GM21529 (cell line): ENCODE measurements around the gene KSR1.
A peak's percentile ranks its signal among the peaks of the same experiment; 100 is the strongest.
"Not testable (repeated sequence)": the region's sequence is repeated elsewhere in the genome, so short reads cannot be mapped to it uniquely, and the experiment has no call there.

Source experiments
- ATAC-seq: cut with Tn5 transposase; IDR thresholded peaks from one replicate; pipeline ENCODE4 v1.9.1; 2021; ENCODE audit not compliant: unreplicated experiment

Gene KSR1

DNA sequence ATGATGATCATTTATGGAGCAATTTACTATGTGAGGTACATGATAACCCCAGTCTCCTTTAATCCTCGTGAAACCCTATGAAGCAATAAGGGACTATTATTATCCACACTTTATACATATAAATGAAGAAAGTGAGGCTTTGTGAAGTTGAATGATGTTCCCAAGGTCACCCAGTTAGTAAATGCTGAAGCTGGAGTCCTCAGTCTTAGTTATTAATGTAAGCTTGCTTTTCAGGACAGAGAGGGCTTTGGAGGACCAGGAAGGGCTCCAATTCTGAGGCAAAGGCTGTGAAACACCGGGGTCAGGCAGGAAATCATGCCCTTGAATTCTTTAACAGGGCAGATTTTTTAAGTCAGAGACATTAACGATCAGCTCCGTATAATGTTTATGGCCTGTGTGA is 36.8 kb downstream of the KSR1 start:
- no peak for ATAC-seq

DNA sequence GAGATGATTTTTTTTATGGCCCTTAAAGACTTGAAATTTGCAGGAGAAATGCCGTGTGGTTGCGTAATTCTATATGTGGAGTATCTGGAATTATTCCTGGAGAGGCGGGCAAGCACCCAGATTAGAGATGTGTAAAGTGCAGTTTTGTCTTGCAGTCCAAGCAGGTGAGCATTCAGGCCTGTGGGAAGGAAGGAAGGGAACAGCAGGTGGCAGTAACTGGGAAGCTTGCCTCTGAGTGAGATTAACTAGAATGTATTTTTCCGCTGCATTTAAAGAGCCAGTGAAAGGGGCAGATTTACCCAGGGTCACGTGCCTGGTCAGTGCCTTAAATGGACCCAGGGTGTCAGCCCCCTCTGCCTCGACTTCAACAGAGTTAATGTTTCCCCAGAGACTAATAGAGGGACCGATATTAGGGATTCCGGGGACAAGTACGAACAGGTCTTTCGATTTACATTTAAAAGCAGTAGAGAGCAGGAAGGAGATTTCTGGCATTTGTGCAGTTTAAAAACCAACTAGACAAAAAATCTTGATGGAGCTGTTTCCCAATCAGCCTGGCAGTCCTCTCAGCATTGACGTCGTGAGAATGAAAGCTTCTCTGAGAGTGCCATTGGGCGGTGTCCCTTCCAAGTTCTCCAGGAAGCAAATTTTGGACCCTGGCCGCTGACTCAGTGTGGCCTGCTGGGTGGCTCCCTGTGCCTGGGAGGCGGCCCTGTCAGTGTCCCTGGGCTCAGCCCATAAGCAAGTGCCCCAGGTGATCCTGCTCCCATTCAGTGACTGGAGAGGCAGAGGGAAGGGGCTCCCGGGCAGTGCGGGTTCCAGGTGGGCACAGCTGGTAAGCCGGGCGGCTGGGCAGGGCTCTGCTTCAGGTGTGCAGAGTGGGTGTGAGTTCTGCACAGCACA is 38.2 kb downstream of the KSR1 start:
- ATAC-seq: no peak

DNA sequence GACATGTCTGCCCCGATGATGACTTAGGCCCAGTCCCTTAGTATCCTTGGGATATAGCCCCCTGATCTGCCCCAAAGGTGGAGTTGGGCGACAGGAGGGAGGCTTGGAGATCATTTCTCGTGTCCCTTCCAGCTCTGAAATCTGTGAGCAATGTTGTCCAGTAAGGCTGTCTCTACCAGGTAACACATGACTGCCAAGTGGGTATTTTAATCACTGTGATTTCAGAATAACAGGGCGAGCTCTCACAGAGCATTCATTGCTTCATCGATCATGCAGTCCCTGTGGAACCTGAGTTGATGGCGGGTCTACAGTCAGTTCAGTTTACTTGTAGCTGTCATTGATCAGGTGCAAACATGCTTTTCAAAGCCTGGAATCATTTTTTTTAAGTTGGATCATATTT is 39.2 kb downstream of the KSR1 start:
- ATAC-seq: peak; percentile 33

DNA sequence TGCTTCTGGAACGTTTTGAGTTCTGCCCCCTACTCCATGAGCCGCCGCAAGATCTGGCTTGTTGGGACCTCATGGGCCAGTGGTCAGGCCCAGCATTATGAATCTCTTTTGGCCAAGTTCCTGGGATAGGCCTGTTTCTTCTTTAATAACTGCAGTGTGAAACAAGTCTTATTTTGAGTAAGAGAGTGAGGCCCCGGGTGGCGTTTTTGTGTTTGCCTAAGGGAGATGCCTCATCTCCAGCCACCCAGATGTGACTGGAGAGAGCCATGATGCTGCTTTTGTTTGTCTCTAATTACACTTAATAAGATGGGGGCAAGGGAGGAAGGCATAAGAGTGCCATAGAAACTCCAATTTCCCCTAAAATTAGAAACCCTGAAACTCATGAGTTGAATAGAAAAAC is 39.8 kb downstream of the KSR1 start:
- ATAC-seq: peak; percentile 24

DNA sequence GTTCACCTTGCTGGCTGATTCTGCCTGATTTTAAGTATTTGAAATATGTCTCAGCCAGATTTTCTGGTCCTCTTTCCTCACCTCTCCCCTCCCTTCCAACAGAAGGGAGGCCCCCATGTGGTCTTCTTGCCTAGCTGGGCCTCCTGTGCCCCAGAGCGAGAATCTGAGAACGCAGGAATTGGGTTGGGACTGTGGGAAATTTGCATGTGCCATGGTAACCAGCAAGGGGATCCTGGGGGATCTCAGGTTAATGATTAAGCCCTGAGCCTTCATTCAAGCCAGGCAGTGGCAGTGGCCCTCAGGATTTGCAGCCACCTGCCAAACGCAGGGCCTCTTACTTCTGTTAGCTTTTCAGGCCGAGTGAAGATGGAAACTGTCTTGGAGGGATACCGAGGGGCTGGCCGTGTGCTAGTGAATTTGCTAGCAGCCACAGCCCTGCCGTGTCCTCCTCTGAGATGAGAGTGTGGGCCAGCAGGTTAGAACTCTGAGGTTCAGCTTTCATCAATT is 40.2 kb downstream of the KSR1 start:
- ATAC-seq: peak; percentile 44

DNA sequence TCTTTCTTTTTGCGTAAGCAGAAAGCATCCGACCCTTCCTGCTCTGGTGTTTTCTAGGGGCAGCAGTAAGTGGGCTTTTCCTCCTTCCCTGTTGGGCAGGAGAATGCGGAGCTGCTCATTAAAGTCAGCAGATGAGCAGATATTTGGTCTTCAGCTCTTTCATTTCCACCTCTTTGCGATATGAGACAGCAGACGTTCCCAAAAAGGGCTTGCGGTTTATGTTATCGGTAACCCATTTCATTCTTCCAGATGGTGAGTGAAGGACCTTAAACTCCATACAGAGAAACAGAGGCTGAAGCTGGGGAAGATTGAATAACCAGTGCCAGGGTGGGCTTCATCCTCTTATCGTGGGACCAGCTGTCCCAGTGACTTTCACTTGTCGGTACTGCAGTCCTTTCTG is 40.7 kb downstream of the KSR1 start:
- no peak for ATAC-seq

DNA sequence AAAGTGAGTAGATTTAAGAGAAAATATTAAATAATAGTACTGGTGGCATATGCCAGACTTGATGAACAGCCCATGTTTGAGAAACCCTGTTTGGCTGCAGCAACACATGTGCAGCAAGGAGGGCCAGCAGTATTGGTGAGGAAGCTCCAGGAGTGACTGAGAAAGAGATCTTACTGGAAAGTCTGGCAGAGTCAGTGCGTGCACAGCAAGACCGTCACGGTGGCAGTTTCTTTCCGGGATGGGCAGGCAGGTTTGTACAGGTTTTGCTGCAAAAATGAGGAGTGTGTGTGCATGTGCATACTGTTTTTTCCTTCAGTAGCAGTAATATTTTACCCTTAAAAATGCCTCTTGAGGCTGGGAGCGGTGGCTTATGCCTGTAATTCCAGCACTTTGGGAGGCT is 41.4 kb downstream of the KSR1 start:
- ATAC-seq: no peak

DNA sequence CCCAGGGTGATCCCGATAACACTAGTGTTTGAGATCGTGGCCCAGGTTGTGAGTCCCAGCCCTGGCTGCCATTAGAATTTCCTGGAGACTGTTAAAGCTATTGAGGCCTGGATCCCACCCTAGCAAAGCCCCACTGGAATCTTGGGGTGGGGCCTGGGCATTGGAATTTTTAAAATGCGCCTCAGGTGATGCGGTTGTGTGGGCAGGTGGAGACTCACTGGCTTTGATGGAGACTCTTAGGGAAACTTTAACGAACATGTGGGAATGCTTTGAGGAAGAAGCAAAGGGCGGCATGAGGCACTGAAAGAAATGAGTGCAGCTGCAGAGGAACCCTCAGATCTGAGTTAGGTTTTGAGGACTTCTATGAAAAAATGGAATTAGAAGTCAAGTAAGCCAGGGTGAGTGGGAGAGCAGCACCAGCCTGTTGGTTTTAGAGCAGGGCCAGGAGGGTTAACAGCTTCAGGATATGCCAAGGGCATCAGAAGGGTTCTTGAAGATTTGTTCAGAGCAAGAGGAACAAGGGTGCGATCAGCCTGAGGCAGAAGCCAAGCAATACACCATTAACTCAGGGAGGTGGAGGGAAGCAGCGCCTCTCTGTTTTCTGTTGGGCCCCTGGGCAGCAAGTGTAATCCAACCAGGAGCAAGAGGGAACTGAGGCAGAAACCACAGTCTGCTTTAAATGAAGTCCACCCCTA is 42.5 kb downstream of the KSR1 start:
- ATAC-seq: no peak

DNA sequence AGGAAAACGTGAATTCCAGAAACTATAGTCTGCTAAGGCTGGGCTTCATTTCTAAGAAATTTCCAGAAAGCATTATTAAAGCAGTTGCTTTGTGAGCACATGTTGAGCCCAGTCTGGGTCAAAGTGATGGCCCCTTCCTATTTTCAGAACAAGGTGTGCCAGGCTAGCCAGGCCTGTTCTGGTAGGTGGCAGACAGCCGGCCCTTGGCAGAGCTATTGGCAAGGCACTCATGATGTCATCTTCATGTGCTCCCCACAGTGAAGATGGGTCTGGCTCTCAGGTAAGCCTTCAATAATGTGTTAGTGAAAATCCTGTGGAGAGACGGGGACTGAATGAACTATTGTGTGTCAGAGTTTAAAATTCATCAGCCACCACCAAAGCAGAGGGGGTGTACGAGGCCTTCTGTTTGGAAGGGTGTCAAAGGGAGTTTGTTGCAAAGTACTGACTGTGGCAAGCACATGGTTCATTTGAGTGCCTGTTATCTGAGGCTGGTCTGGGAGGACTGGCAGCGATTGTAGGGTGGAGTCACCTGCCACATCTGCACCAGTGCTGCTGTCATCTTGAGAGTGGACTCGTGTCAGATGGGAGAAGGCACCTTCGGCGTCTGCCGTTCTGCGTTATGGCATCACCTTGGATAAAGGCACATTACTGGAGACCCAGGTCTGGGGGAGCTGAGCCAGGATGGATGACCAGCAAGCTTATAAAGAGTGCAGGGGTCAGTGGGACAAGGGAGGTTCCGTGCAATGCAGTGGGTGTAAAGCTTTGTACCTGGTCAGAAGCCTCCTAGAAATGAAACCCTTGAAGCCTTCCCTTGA is 43.4 kb downstream of the KSR1 start:
- no peak for ATAC-seq

DNA sequence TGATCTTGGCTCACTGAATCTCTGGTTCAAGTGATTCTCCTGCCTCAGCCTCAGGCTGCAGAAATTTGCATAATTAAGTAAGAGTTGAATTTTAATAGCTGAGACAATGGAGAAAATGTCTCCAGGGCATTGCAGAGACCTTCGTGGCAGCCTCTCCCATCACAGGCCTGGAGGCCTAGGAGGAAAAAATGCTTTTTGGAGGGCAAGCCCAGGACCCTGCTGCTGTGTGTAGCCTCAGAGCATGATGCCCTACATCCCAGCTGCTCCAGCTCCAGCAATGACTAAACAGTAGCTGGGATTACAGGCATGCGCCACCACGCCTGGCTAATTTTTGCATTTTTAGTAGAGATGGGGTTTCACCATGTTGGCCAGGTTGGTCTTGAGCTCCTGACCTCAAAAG is 45.1 kb downstream of the KSR1 start:
- not testable (repeated sequence) for ATAC-seq

DNA sequence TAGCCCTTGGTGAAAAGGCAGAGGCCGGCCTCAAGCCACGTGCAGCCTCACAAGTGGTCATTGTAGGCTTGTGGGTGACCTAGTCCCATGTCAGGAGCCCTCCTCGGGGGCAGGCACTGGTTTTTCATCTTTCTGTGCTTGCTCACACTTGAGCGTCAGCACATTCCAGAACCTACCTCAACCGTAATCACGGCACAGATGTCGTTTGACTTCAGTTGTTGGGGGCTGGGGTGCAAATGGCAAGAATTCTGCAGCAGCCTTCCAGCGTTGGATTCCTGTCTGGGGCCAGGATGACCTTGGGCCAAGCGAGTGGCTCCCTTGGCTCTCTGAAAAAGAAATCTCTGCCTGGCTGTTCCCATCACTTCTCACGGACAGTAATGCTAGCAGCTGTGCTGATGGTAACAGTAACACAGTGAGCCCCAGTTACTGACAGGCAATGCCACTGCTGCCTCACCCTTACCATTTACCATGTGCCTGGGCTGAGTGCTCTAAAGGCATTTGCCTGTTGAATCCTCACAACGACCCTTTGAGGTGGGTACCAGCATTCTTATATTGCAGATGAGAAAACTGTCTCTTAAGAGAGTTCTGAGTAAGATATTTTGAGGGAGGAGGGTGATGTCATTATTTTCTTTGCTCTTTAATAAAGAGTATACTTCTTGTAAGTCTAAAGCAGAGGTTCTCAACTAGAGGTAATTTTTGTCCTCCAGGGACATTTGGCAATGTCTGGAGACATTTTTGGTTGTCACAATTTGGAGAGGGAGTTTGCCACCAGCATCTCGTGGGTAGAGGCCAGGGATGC is 46.5 kb downstream of the KSR1 start:
- ATAC-seq: no peak

DNA sequence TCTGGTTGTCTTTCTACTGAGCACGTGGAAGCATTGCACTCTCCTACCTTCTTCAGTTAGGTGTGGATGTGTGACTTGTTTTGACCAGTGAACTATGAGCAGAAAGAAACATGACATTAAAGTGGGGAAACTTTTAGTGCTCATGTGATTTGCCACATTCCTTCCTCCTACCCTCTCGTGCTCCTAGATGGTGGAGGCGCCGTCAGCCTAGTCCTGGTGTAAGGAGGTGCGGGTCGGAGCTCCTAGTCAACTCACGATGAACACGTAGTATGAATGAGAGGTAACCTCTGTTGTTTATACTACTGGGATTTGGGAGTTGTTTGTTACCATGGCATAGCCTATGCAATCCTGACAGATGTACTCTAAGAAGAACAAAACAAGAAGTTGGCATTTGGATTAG is 47.4 kb downstream of the KSR1 start:
- no peak for ATAC-seq

DNA sequence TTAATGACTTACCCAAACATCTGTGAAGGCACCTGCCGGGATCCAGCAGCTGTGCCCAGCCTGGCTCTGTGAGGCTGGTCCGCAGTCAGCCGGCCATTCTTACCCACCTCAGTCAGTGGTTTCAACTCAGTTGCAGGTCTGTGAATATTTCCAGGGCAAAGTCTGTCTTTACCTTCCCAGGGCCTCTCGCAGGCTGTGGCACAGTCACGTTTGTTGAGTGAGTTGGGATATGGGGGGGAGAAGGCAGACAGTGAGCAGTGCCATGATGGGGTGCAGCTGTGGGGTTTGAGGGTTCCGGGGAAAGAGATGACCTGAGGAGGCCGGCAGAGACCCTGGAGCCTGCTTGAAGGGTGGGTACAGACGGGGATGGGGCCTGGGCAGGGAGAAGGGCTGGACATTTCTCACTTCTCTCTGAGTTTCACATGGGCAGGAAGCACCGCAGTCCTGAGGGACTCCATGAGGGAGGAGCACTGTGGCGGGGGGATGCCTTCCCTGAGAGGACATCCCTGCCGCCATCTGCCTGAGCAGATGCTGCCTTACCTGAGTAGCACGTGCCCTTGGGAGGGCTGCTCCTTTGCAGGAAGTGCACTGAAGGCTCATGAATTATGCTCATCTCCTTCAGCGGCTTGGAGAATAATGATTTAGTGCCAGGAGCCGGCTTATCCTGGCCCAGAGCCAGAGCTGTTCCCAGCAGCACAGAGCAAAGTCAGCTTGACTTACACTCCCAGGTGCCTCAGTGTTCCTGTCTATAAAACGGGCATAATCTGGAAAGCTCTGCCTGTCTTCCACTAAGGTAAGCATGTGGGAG is 48.1 kb downstream of the KSR1 start:
- no peak for ATAC-seq

DNA sequence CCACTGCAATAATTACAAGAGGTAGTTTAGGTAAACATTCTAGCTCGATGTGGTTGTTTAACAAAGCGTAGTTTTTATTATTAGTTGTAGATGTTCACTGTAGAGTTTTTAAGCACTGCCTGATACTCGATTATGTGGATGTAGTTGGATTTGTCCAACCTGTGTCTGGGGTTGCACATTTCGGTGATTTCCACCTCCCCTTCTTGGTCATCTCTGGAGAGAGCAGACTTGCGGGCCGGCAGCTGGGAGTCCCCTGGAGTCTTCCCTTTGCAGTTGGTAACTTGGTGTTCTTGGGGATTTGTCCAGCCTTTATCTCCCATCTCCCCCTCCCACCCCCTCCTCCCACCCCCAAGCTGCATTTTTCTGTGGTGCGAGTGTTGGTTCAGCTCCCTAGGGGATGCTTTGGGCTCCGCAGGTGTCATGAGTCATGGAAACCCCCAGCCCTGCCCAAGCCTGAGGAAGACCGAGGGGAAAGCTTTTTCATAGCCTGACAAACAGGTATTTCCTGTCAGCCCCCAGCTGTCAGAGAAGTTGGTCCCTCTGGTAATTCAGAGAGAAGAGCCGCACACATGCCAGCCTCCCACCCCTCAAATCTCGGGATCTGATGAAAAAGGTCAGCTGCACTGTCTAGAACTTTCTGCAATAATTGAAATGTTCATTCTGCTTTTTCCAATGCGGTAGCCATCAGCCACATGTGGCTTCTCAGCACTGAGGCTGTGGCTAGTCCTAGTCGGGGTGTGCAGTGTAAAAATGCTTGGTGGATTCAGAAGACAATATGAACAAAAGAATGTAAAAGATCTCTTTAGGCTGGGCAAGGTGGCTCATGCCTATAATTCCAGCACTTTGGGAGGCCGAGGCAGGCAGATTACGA is 50.3 kb downstream of the KSR1 start:
- peak; percentile 70 for ATAC-seq

DNA sequence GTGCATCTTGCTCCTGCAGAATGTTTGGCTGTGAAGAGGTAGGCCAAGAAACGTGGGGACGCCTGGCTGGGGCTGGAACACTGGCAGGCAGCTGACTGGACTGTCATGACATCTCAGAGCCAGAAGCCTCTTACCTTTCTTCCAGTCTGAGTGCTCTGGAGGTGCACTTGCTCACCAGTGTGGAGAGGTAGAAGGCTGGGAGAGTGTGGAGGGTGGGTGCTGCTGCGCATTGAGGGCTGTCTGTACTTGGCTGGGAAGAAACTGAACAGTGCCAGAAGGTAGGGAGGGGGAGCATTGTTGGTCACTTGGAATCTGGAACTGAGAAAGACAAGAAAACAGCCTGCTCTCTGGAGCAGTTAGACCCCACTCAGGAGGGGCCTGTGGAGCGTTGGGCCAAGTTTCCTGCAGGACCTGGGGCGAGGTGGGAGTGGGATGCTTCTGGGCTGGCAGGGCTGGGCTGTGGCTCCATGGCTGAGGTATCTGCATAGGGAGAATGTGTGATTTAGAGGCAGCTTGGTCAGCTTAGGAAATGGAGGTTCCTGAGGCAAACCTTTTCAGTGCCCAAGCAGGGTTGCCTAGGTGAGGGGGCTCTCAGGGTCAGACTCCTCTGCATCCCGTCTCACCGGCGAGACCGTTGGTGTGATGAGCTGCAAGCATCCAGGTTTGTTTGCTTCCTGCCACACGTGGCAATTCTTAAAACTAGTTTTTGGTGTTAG is 55.1 kb downstream of the KSR1 start:
- ATAC-seq: no peak

DNA sequence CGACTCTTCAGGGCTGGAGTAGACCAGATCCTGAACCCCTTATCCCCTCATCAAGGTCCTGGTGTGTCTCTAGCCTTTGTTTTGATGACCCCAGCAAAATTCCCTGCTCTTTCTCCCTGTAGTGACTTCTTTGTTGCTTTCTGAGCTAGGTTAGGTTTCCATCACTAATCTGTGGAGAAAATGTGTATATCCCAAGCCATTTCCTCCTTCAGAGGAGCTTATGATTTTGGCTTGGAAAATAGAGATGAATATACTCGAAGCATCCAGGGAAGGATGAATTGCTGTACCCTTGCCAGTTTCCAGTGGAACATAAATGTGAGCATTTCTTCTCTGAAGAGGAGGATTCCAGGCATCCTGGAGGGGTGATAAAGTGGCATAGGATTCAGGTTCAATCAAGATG is 55.8 kb downstream of the KSR1 start:
- ATAC-seq: no peak

DNA sequence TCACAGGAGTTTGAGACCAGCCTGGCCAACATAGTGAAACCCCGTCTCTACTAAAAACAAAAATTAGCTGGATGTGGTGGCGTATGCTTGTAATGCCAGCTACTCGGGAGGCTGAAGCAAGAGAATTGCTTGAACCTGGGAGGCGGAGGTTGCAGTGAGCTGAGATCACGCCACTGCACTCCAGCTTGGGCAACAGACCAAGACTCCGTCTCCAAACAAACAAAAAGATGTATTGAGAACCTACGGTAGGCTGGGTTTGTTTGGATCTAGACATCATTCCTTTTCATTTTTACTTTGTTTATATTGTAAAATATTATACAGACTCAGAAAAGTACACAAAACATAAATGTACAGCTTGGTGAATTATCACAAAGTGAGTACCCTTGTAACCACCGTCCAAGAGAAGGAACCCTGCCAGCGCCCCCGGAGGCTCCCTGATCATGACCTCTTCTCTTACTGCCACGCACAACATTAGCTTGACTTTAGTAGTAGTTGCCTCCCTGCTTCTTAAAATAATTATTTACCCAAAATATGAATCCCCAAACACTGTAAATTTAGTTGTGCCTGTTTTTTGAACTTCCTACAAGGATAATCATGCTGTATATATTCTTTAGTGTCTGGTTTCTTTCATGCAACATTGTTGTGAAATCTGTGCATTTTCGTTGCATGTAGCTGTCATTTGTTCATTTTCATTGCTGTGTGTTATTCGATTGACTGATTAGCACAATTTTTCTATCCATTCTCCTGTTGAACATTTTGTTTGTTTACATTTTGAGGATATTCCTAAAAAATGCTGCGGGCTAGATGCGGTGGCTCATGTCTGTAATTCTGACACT is 56.5 kb downstream of the KSR1 start:
- ATAC-seq: no peak
